Endodermal cell (in vitro differentiated cells): ENCODE measurements around the gene ELAVL2. TPM values are rescaled to one million over a fixed set of nuclear protein-coding genes. Genes with fewer than 3 reads are reported as not detected.

Experiments used
- DNase-seq: peaks from one replicate; pipeline ENCODE4 v3.0.0-alpha.2; 2017
- H3K27ac ChIP-seq: 2 replicates; pipeline ENCODE4 v1.5.1; 2013; ENCODE audit warnings: mild to moderate bottlenecking, low read depth, low read length, moderate library complexity
- H3K27me3 ChIP-seq: 2 replicates; pipeline ENCODE4 v1.6.1; 2013; ENCODE audit warnings: mild to moderate bottlenecking, low read length, moderate library complexity; ENCODE audit not compliant: insufficient read depth, control insufficient read depth, poor library complexity, severe bottlenecking
- H3K36me3 ChIP-seq: 2 replicates; pipeline ENCODE4 v1.7.0; 2013; ENCODE audit warnings: mild to moderate bottlenecking, low read length, moderate library complexity; ENCODE audit not compliant: control insufficient read depth, insufficient read depth
- H3K4me1 ChIP-seq: one replicate; pipeline ENCODE4 v1.7.0; 2013; ENCODE audit warnings: low read length; ENCODE audit not compliant: control insufficient read depth, insufficient read depth
- H3K4me3 ChIP-seq: 2 replicates; pipeline ENCODE4 v1.5.1; 2013; ENCODE audit warnings: mild to moderate bottlenecking, low read length, moderate library complexity
- H3K9ac ChIP-seq: 2 replicates; pipeline ENCODE4 v1.6.1; 2013; ENCODE audit warnings: mild to moderate bottlenecking, low read length, moderate library complexity; ENCODE audit not compliant: poor library complexity, severe bottlenecking; ENCODE audit errors: extremely low read depth
- H3K9me3 ChIP-seq: 2 replicates; pipeline ENCODE4 v1.6.1; 2013; ENCODE audit warnings: mild to moderate bottlenecking, low read length, moderate library complexity; ENCODE audit not compliant: control insufficient read depth
- H3K27ac Mint-ChIP-seq: 2 replicates; pipeline ENCODE4 v1.8.0; 2020; ENCODE audit warnings: mixed read lengths
- H3K27me3 Mint-ChIP-seq: 2 replicates; pipeline ENCODE4 v1.8.0; 2021; ENCODE audit warnings: mild to moderate bottlenecking, mixed read lengths; ENCODE audit not compliant: insufficient read depth
- H3K36me3 Mint-ChIP-seq: 2 replicates; pipeline ENCODE4 v1.8.0; 2020; ENCODE audit warnings: low read depth, mixed read lengths
- H3K4me1 Mint-ChIP-seq: 2 replicates; pipeline ENCODE4 v1.8.0; 2020; ENCODE audit warnings: mixed read lengths
- H3K4me3 Mint-ChIP-seq: 2 replicates; pipeline ENCODE4 v1.8.0; 2020; ENCODE audit warnings: mild to moderate bottlenecking, moderate library complexity, mixed read lengths
- H3K9me3 Mint-ChIP-seq: 2 replicates; pipeline ENCODE4 v1.8.0; 2020; ENCODE audit warnings: mild to moderate bottlenecking, mixed read lengths
- WGBS, 2 experiments: methylation state at CpG; one replicate each; pipeline versions ENCODE4 v1.1.5 to v1.1.7; 2013; ENCODE audit warnings: missing lambda C conversion rate in 2 of 2, mixed read lengths in 1 of 2; ENCODE audit not compliant: insufficient coverage in 1 of 2, insufficient read length in 1 of 2; 5-methylcytosine and 5-hydroxymethylcytosine counted together
- total RNA-seq, 2 donors: library from RNA; stranded (reverse); fragmentation: NEBNext Ultra II Directional in 1 of 2; extraction: Animal tissue kit (Norgen Biotek cat#: 25700) in 1 of 2; gene quantifications; 2 replicates in 1 of 2; 3 replicates in 1 of 2; pipeline ENCODE4 v1.2.1, GENCODE V29; 2021
- TF ChIP-seq, protein P1 (sequence below): fragments of 200-600 bp; sonication (generic); conservative IDR thresholded peaks from 2 replicates; pipeline ENCODE4 v1.5.0; 2021; ENCODE audit warnings: antibody characterized with exemption, mild to moderate bottlenecking

The ELAVL2 gene
- total RNA-seq, 2 donors from 2014 or later: 4.7 to 6.2 TPM

DNA sequence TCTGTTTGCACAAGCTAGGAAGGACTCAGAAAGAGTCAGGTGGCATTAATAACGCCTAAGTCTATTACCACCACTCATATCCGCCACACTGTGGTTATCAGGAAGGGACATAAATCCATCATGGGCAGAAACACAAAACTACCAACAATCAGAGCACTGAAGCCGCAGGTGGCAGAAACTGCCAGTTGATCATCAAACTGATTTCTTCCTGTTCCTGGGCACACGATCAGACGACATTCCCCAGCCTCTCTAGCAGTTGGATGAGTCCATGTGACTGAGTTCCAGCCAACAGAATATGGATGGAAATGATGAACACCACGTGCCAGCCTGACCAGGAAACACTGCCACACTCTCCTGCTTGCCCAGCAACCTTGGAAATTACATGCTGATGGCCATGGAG is 181.7 kb downstream of the ELAVL2 start:
- no peak overlapping the region for H3K27ac Mint-ChIP-seq
- peaks cover 2% of the 10 kb centered on the region for H3K36me3 Mint-ChIP-seq

DNA sequence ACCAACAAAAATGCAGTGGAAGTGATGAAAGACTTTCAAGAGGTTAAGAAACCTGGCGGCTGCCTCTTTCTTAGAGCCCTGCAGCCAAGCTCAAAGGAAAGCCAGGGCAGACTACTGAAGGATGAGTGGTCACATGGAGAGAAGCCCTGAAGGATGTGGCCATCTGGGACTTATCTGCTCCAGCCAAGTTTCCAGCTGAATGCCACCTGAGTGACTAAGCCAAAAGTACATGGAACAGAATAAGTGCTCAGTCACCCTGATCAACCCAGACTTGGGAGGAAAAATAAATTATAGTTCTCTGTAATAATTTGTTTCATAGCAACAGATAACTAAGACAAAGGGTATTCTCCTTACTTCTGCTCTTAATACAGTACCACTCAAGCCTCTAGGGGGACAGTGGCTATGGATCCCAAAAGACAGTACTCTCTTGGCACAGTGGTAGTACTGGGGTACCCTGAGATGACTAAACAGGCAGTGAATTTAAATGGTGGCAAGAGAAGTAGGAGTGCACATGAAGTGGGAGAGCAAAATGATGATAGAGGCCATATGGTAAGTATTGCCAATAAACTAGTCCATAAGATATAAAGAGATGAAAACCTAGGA is 182.3 kb downstream of the ELAVL2 start:
- no peaks in the 10 kb centered on the region for H3K36me3 ChIP-seq
- H3K27ac ChIP-seq: no peak overlapping the region
- Mint-ChIP-seq H3K27me3 (no peaks in the 10 kb centered on the region), H3K36me3 (peaks cover 2% of the 10 kb centered on the region), H3K27ac (no peak overlapping the region), H3K9me3 (no peaks in the 10 kb centered on the region), H3K4me3 (no peak overlapping the region), H3K4me1 (no peaks in the 10 kb centered on the region)
- no peaks in the 10 kb centered on the region for H3K27me3 ChIP-seq
- no peak overlapping the region for H3K9ac ChIP-seq
- no peak for DNase-seq
- TF ChIP-seq, protein P1, sequence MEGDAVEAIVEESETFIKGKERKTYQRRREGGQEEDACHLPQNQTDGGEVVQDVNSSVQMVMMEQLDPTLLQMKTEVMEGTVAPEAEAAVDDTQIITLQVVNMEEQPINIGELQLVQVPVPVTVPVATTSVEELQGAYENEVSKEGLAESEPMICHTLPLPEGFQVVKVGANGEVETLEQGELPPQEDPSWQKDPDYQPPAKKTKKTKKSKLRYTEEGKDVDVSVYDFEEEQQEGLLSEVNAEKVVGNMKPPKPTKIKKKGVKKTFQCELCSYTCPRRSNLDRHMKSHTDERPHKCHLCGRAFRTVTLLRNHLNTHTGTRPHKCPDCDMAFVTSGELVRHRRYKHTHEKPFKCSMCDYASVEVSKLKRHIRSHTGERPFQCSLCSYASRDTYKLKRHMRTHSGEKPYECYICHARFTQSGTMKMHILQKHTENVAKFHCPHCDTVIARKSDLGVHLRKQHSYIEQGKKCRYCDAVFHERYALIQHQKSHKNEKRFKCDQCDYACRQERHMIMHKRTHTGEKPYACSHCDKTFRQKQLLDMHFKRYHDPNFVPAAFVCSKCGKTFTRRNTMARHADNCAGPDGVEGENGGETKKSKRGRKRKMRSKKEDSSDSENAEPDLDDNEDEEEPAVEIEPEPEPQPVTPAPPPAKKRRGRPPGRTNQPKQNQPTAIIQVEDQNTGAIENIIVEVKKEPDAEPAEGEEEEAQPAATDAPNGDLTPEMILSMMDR: peak; percentile 50
- no peak overlapping the region for H3K4me3 ChIP-seq
- no peaks in the 10 kb centered on the region for H3K9me3 ChIP-seq
- 97 to 100% methylated on average over 1 of the region's 1 CpG for WGBS, 2 experiments
- no peaks in the 10 kb centered on the region for H3K4me1 ChIP-seq

More for the DNA sequence above, 181.7 kb downstream of the ELAVL2 start:
- Histone ChIP-seq H3K9ac (no peak overlapping the region), H3K36me3 (no peaks in the 10 kb centered on the region), H3K27me3 (no peaks in the 10 kb centered on the region), H3K27ac (no peak overlapping the region), H3K9me3 (no peaks in the 10 kb centered on the region), H3K4me3 (no peak overlapping the region), H3K4me1 (no peaks in the 10 kb centered on the region)
- 92 to 95% methylated on average over 5 to 6 of the region's 6 CpGs for WGBS, 2 experiments
- DNase-seq: no peak
- H3K4me3 Mint-ChIP-seq: no peak overlapping the region
- no peaks in the 10 kb centered on the region for H3K9me3 Mint-ChIP-seq
- TF ChIP-seq, protein P1: no peak
- no peaks in the 10 kb centered on the region for H3K27me3 Mint-ChIP-seq
- H3K4me1 Mint-ChIP-seq: no peaks in the 10 kb centered on the region
